Smooth muscle cell (in vitro differentiated cells): ENCODE results near the gene MELK. TPM values are rescaled to one million over a fixed set of nuclear protein-coding genes. Genes with fewer than 3 reads are reported as not detected.
"Not testable (repeated sequence)": the region's sequence is repeated elsewhere in the genome, so short reads cannot be mapped to it uniquely, and the experiment has no call there.

Experiments used
- DNase-seq: peaks from one replicate; lab custom pipeline; 2025; ENCODE audit not compliant: unreplicated experiment; lab: John Stamatoyannopoulos, UW
- H2AFZ ChIP-seq: fragments of 200-600 bp; sonication (generic); 2 replicates; pipeline ENCODE4 v1.6.0; 2016; ENCODE audit warnings: antibody characterized with exemption, low read depth, mild to moderate bottlenecking
- H3F3A ChIP-seq: fragments of 200-600 bp; sonication (generic); 2 replicates; pipeline ENCODE4 v1.6.0; 2017; ENCODE audit warnings: antibody characterized with exemption, low read depth
- H3K27ac ChIP-seq: fragments of 200-600 bp; sonication (generic); 2 replicates; pipeline ENCODE4 v1.5.1; 2016; ENCODE audit warnings: low read depth, mild to moderate bottlenecking
- H3K27me3 ChIP-seq: fragments of 200-600 bp; sonication (generic); 2 replicates; pipeline ENCODE4 v1.6.1; 2016; ENCODE audit warnings: low read depth, mild to moderate bottlenecking
- H3K36me3 ChIP-seq: fragments of 200-600 bp; sonication (generic); 2 replicates; pipeline ENCODE4 v1.5.1; 2016; ENCODE audit warnings: low read depth
- H3K4me1 ChIP-seq: fragments of 200-600 bp; sonication (generic); 2 replicates; pipeline ENCODE4 v1.5.1; 2016; ENCODE audit warnings: low read depth
- H3K4me2 ChIP-seq: fragments of 200-600 bp; sonication (generic); 2 replicates; pipeline ENCODE4 v1.6.0; 2016; ENCODE audit warnings: mild to moderate bottlenecking
- H3K4me3 ChIP-seq: fragments of 200-600 bp; sonication (generic); 2 replicates; pipeline ENCODE4 v1.5.1; 2016; ENCODE audit warnings: mild to moderate bottlenecking
- H3K79me2 ChIP-seq: fragments of 200-600 bp; sonication (generic); 2 replicates; pipeline ENCODE4 v1.6.0; 2016; ENCODE audit warnings: low read depth, mild to moderate bottlenecking
- H3K9ac ChIP-seq: fragments of 200-600 bp; sonication (generic); 2 replicates; pipeline ENCODE4 v1.6.0; 2016; ENCODE audit warnings: low read depth
- H3K9me3 ChIP-seq: fragments of 200-600 bp; sonication (generic); replicated peaks from 2 replicates; pipeline ENCODE4 v1.5.1; 2016; ENCODE audit warnings: low read depth
- H4K20me1 ChIP-seq: fragments of 200-600 bp; sonication (generic); 2 replicates; pipeline ENCODE4 v1.6.0; 2016; ENCODE audit warnings: low read depth
- CTCF ChIP-seq: fragments of 200-600 bp; sonication (generic); IDR thresholded peaks from 2 replicates; pipeline ENCODE4 v1.5.1; 2017; ENCODE audit warnings: borderline replicate concordance, mild to moderate bottlenecking, antibody characterized with exemption; ENCODE audit not compliant: insufficient read depth, poor library complexity, severe bottlenecking
- WGBS: methylation state at CpG from one replicate; pipeline ENCODE4 v1.1.7; 2016; ENCODE audit warnings: low lambda C conversion rate; 5-methylcytosine and 5-hydroxymethylcytosine counted together
- polyA plus RNA-seq: library from polyadenylated mRNA; unstranded; fragments of >200 nt; fragmentation: Nextera tagmentation; extraction: Ambion mirVana; gene quantifications from 2 replicates; pipeline ENCODE4 v1.2.1, GENCODE V29; 2016
- total RNA-seq: library from RNA; depleted of rRNA; stranded (reverse); fragments of >200 nt; gene quantifications from 2 replicates; pipeline ENCODE4 v1.2.3, GENCODE V29; 2014

MELK gene
- total and polyA plus RNA-seq, 2 experiments from 2014 or later = 20.1 to 25.3 TPM

DNA sequence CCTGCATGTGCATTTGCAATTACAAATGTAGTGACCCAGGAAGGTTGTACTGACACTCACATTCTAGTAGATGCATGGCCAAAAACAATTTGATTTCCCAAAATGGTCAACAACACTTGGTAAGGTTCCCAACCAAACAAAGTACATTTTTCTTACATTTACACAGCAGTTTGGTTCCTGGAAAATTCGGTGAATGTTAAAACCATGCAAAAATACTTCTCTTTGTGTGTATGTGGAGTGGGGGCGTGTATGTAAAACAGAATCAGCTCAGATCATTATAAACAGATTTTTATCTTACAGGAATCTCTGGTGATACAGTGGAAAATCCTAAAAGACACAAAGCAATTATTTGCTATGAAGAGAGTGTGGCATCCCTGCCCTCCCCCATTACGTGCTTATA is 25.1 kb upstream of the MELK start:
- no peaks in the 10 kb centered on the region for H3F3A ChIP-seq
- no peak for TF ChIP-seq CTCF
- no peak overlapping the region for H2AFZ ChIP-seq
- DNase-seq = no peak
- 95% methylated on average over 3 of the region's 3 CpGs for WGBS
- H3K79me2 ChIP-seq = no peaks in the 10 kb centered on the region
- H3K4me2 ChIP-seq = no peak overlapping the region
- H3K4me1 ChIP-seq = no peaks in the 10 kb centered on the region
- no peak overlapping the region for H3K4me3 ChIP-seq
- H3K27ac ChIP-seq = no peak overlapping the region
- no peaks in the 10 kb centered on the region for H3K9me3 ChIP-seq
- no peaks in the 10 kb centered on the region for H4K20me1 ChIP-seq
- no peaks in the 10 kb centered on the region for H3K36me3 ChIP-seq
- H3K27me3 ChIP-seq = no peaks in the 10 kb centered on the region
- no peak overlapping the region for H3K9ac ChIP-seq

DNA sequence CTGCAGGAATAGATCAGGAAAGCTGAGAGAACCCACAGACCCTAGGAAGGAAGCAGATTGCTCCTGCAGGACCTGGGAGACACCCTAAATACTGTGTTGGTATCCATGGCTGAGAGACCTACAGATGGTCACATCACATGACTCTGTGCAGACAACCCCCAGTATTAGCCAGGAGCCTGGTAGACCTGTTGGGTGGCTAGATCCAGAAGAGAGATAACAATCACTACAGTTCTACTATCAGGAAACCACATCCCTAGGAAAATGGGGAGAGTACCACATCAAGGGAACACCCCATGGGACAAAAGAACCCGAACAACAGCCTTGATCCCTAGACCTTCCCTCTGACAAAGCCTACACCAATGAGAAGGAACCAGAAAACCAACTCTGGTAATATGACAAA is 24.2 kb upstream of the MELK start:
- WGBS = 93% methylated on average over 1 of the region's 1 CpG
- no peaks in the 10 kb centered on the region for H4K20me1 ChIP-seq
- H2AFZ ChIP-seq = no peak overlapping the region
- no peak for DNase-seq
- H3K27ac ChIP-seq = no peak overlapping the region
- no peak overlapping the region for H3K4me3 ChIP-seq
- no peaks in the 10 kb centered on the region for H3K9me3 ChIP-seq
- H3K36me3 ChIP-seq = no peaks in the 10 kb centered on the region
- H3K4me2 ChIP-seq = no peak overlapping the region
- no peaks in the 10 kb centered on the region for H3K79me2 ChIP-seq
- H3F3A ChIP-seq = no peaks in the 10 kb centered on the region
- H3K9ac ChIP-seq = no peak overlapping the region
- no peak for TF ChIP-seq CTCF
- H3K4me1 ChIP-seq = no peaks in the 10 kb centered on the region
- H3K27me3 ChIP-seq = no peaks in the 10 kb centered on the region

- no peaks in the 10 kb centered on the region for H3K79me2 ChIP-seq
- H3K9me3 ChIP-seq = no peaks in the 10 kb centered on the region
- H3K27ac ChIP-seq = no peak overlapping the region
- DNase-seq = no peak
- no peak overlapping the region for H3K4me2 ChIP-seq
- WGBS = 93% methylated on average over 8 of the region's 8 CpGs
- H3K4me3 ChIP-seq = no peak overlapping the region
- no peaks in the 10 kb centered on the region for H3F3A ChIP-seq
- TF ChIP-seq CTCF = no peak
- H4K20me1 ChIP-seq = no peaks in the 10 kb centered on the region
- H2AFZ ChIP-seq = no peak overlapping the region
- H3K27me3 ChIP-seq = no peaks in the 10 kb centered on the region
- no peaks in the 10 kb centered on the region for H3K36me3 ChIP-seq
- H3K4me1 ChIP-seq = no peaks in the 10 kb centered on the region
- no peak overlapping the region for H3K9ac ChIP-seq
These were observed 22.6 kb upstream of the MELK start for GRCh38 chr9:36550135-36550534.

DNA sequence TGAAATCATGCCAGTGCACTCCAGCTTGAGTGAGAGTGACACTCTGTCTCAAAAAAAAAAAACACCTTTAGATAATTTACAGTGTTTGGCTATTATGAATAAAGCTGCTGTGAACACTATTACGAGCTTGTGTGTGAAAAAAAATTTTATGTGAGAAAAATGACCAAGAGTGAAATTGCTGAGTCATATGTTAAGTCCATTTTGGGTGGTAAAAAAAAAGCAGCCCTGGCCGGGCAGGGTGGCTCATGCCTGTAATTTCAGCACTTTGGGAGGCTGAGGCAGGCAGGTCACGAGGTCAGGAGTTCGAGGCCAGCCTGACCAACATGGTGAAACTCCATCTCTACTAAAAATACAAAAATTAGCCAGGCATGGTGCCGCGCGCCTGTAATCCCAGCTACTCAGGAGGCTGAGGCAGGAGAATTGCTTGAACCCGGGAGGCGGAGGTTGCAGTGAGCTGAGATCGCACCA is 22.0 kb upstream of the MELK start:
- H3K9me3 ChIP-seq, DNase-seq, H4K20me1 ChIP-seq, H3K36me3 ChIP-seq, H3K4me1 ChIP-seq, H3F3A ChIP-seq, H3K27me3 ChIP-seq, H3K4me3 ChIP-seq, H2AFZ ChIP-seq, H3K4me2 ChIP-seq, H3K27ac ChIP-seq, H3K9ac ChIP-seq, H3K79me2 ChIP-seq: not testable (repeated sequence)
- WGBS = 94% methylated on average over 10 of the region's 10 CpGs
